ENCODE measurements around the gene NEDD4. TPM values are rescaled to one million over a fixed set of nuclear protein-coding genes. Genes with fewer than 3 reads are reported as not detected.

Gene NEDD4
- polyA plus RNA-seq, 1 donor from 2014 or later, result 1.6 TPM

GRCh38 chr15:56038707-56039106, 45.3 kb upstream of the NEDD4 start:
- H2AFZ ChIP-seq (ENCODE audit: low read depth, low read length), result no peak overlapping the region

GRCh38 chr15:56038015-56038414, 44.6 kb upstream of the NEDD4 start:
- no peak for TF ChIP-seq CTCF (IDR thresholded peaks at IDR 0.05; ENCODE audit: poor library complexity, severe bottlenecking)

More at GRCh38 chr15:56038707-56039106, 45.3 kb upstream of the NEDD4 start:
- Histone ChIP-seq H3K4me2 (ENCODE audit: low read length) (no peak overlapping the region), H3K4me3 (ENCODE audit: low read length) (no peak overlapping the region), H3K9me2 (ENCODE audit: insufficient read depth, low read length) (no peaks in the 10 kb centered on the region), H3F3A (ENCODE audit: insufficient read depth, low read length, poor library complexity, severe bottlenecking) (no peaks in the 10 kb centered on the region), H3K27me3 (ENCODE audit: insufficient read depth, low read depth, low read length) (no peaks in the 10 kb centered on the region), H3K36me3 (ENCODE audit: insufficient read depth, low read length) (no peaks in the 10 kb centered on the region), H3K9me3 (ENCODE audit: low read length) (no peaks in the 10 kb centered on the region), H3K79me2 (replicated peaks; ENCODE audit: insufficient read depth, low read length) (no peaks in the 10 kb centered on the region), H3K27ac (ENCODE audit: low read length) (no peak overlapping the region), H4K20me1 (ENCODE audit: insufficient read depth) (no peaks in the 10 kb centered on the region), H3K9ac (ENCODE audit: low read length) (no peak overlapping the region)
- TF ChIP-seq REST (IDR thresholded peaks at IDR 0.05; ENCODE audit: borderline replicate concordance) (no peak), EZH2 (IDR thresholded peaks at IDR 0.05; ENCODE audit: borderline replicate concordance, insufficient read depth, low read length, poor library complexity, severe bottlenecking) (no peak), POLR2AphosphoS5 (IDR thresholded peaks at IDR 0.05) (no peak), RAD21 (conservative IDR thresholded peaks at IDR 0.05) (no peak), EP300 (conservative IDR thresholded peaks at IDR 0.05; ENCODE audit: poor library complexity, severe bottlenecking) (no peak), SMC3 (conservative IDR thresholded peaks at IDR 0.05; ENCODE audit: poor library complexity) (no peak), MXI1 (conservative IDR thresholded peaks at IDR 0.05; ENCODE audit: poor library complexity, severe bottlenecking) (no peak), TAF1 (IDR thresholded peaks at IDR 0.05; ENCODE audit: low read depth) (no peak), CTCF (IDR thresholded peaks at IDR 0.05; ENCODE audit: poor library complexity, severe bottlenecking) (no peak)

More at GRCh38 chr15:56038015-56038414, 44.6 kb upstream of the NEDD4 start:
- Histone ChIP-seq H3K9ac (ENCODE audit: low read length) (no peak overlapping the region), H3K79me2 (replicated peaks; ENCODE audit: insufficient read depth, low read length) (no peaks in the 10 kb centered on the region), H3F3A (ENCODE audit: insufficient read depth, low read length, poor library complexity, severe bottlenecking) (no peaks in the 10 kb centered on the region), H3K9me3 (ENCODE audit: low read length) (no peaks in the 10 kb centered on the region), H3K4me3 (ENCODE audit: low read length) (no peak overlapping the region), H3K36me3 (ENCODE audit: insufficient read depth, low read length) (no peaks in the 10 kb centered on the region), H3K9me2 (ENCODE audit: insufficient read depth, low read length) (no peaks in the 10 kb centered on the region), H3K27ac (ENCODE audit: low read length) (no peak overlapping the region), H4K20me1 (ENCODE audit: insufficient read depth) (no peaks in the 10 kb centered on the region), H2AFZ (ENCODE audit: low read depth, low read length) (no peak overlapping the region), H3K27me3 (ENCODE audit: insufficient read depth, low read depth, low read length) (no peaks in the 10 kb centered on the region), H3K4me2 (ENCODE audit: low read length) (no peak overlapping the region)

Data from neural cell (in vitro differentiated cells).